NCI-H2196 treated with DMSO at 0.1 percent for 48 hours (cell line): ENCODE measurements around the gene KIRREL1.

Experiments used
- DNase-seq: peaks from one replicate; lab custom pipeline; 2025; ENCODE audit not compliant: unreplicated experiment; lab: John Stamatoyannopoulos, UW

The KIRREL1 gene

DNA sequence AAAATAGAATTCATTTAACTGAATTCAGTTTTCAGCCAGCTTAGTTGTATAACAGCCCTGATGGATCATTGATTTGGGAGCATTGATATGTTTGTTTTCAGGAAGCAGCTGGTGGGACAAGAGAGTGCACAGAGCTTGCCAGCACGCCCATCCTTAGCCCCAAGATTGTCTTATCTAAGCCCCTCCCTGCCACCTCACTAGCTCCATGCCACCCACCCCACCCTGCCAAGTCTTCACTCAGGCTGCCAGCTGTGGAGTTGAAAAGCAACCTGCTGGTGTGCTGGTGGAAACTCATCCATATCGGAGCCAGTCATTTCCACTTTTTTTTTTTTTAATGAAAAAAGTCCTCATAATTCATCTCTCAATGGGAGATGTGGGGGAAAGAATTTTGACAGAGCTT, 11.8 kb downstream of the KIRREL1 start:
- DNase-seq, result no peak

DNA sequence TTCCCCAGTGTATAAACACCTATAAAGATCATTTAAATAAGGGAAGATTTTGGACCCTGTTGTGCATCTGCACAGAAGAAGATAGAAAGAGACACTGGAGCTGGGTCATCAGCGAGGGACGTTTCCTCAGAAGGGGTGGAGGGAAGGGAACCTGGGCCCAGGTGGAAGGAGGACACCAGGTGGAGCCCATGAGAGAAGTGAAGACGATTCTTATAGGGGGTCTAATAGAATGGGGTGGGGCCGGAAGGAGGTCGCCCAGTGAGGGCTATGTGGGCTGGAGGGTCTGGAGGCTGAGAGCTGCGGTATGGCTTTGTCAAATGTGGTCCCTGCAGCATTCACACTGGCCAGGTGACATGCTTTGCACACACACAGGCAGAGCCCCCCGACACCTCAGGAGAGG, 13.7 kb downstream of the KIRREL1 start:
- no peak for DNase-seq

DNA sequence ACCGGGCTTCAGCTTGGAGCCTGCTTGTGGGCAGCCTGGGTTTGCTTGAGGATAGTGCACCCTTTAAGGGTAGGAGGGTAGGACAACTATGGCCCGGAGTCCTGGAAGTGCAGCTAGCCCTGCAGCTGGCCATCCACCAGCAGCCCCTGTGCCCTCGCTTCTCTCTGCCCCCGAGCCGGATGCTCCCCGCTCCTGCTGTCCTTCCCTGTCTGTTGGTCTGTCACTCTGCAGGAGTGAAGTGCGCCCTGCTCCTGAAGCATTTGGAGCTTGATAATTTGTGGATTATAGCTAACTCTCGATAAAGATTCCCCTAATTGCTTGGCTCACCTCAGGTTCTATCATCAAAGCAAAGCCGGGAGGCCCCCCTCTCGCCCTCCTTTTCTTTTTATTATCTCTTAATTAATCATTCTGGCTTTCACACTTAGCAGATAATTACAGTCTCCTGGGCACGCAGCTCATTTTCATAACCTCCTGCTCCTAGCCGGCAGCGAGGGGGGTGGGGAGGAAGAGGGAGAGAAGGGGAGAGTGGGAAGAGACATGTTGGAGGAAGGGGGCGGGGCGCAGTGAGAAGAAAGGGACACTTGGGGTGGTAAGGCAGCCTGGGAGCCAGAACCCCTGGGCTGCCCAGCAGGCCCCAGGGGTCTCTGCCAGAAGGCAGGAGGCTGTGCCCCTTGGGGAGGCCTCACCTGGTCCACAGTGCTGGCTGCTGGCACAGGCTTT, 14.4 kb downstream of the KIRREL1 start:
- DNase-seq, result no peak

DNA sequence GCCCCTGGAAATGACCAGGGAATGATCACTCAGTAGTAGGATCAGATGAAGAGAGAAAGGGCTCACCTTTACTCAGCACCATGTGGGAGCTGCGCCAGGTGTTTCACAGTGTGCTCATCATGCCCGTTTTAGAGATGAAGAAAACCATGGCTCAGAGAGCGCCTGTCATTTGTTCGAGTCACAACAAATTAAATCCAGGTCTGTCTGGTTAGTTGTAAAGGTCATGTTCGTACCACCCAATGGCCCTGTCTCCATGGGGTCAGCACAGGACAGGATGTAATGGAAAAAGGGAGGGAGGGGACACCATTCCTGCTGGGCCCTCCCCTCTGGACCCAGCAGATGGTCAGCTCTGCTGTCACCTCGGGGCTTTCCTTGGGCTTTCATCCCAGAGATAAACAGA, 15.2 kb downstream of the KIRREL1 start:
- DNase-seq, result no peak

- no peak for DNase-seq
These were observed 18.3 kb downstream of the KIRREL1 start for GRCh38 chr1:158011714-158012113.

DNA sequence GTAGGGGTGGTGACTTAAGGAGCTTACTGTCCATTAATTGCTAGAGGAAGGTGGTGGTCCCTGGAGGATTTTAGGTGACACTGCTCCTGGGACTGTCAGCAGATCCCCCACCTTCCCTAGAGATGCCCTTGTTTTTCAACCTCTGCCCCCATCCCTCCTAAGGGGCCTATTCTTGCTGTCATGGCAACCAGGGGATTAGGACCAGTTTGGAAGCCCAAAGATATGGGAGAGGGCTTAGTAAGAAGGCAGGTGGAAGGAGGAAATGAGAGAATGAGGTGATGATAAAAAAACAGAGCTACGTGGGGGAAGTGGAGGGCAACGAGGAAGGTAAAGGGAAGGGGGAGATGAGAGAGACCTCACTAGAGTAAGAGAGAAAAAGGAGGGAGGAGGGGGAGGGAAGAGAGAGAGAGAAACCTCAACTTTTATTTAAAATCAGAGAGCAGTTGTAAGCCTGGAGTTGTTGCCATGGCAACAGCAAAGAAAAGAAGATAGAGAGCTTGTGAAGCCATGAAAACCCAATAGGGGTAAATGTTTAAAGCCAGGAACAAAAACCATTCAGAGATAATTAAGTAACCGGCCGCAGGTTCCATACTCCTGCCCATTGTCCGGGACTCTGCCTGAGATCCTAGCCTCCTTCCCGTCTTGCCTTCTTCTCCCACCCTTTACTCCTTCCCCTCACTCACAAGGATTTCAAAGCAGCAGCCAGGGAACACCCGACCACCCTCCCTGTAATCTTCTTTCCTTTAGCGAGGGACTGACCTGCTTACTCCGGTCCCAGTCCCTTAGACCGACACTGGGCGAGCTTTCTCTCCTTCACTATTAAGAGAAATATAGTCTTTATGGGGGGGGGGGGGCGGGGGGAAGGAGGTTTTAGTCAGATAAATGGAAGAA, 20.6 kb downstream of the KIRREL1 start:
- DNase-seq, result no peak

GRCh38 chr1:158014731-158015320, 21.4 kb downstream of the KIRREL1 start:
- no peak for DNase-seq

DNA sequence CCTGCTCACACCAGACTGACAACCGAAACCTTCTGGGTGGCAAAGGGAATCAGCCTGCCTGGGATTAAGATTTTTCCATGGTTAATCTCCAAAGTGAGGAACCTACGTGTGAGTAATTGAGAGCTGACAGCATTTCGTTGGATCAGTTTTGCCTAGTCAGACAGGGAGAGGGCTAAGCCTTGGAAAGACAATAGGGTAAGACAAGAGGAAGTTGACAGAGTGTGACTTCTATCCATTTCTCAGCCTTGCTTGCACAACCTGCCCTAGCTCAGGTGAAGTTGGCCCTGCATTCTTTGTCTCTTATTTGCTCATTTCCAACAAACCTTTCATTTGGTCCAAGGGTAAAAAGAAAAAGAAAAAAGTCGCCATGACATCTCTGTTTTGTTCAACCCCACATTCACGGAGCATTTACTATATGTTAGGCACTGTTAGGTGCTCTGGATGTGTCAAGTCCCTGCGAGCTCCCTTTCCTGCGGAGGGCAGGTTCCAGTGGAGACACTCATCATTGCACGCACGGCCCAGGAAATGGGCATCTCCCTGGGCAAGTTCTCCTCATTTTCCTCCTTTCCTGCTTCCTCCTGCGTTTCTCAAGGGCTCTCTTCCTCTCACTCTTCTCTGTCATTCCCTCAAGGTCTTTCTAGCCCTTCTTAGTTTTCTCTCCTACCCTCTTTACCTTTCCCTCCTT, 23.3 kb downstream of the KIRREL1 start:
- DNase-seq, result no peak

DNA sequence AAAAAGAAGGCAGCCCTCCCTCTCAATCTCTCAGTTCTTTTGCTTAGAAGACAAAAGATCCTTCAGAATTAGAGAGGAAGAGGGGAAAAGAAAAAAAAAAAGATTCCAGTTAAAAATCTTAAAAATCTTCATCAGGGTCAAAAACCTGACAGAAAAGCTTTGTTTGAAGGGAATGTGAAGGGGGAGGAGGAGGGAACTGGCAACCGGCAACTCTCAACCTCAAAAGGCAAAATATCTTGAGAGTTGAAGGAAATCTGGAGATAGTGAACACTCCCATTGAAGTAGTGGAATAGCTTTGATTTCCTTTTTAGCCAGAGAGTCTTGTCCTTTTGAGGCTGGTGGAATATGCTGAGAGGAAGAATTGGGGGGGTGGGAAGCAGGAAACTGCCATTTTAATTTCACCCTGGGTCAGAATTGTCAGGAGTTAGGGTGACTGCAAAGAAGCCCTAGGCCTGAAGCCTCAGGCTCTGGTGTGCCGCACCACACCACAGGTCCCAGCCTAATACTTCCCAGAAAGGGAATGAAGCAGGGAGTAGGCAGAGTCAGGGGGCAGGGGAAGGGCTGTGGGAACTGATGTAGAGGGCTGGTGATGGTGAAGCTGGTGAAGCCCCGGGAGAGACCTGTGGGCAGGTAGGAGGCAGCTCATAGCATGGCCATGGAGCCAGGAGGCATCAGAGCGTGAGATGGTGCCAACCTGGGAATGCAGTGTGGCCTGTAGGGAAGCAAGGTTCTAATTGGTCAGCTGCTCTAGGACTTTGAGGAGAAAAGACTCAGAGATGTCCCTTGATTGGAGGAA, 24.6 kb downstream of the KIRREL1 start:
- DNase-seq, result no peak

DNA sequence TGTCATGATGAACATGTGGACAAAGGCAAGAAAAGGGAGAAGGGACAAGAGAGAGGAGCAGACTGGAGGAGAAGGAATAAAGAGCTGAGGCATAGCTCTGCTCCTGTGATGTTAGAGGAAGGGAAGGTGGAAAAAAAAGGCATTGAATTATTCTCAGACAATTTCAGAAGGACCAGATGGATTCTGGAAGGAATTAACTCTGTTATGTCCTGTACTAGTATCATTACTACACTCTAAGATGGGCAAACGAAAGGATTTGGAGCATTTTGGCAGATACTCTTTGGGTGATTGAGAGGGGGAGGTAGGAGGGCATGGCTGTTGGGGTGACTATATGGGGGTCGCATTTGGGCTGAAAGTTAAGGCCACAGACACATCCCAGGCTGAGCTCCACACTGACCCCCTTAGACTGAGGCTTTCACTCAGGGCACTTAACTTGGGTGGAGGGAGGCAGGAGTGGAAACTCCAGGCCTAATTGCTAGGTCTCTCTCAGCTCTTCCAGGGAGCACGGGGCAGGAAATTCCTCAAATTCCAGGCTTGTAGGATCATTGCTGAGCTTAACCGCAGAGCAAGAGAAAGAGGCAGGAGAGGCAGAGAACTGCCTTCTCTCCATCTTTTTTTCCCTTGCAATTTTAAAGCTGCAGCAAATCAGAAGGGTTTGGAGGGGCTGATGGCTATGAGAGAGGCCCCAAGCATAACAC, 25.9 kb downstream of the KIRREL1 start:
- no peak for DNase-seq

- no peak for DNase-seq
These were observed 26.9 kb downstream of the KIRREL1 start for GRCh38 chr1:158020259-158020885.

DNA sequence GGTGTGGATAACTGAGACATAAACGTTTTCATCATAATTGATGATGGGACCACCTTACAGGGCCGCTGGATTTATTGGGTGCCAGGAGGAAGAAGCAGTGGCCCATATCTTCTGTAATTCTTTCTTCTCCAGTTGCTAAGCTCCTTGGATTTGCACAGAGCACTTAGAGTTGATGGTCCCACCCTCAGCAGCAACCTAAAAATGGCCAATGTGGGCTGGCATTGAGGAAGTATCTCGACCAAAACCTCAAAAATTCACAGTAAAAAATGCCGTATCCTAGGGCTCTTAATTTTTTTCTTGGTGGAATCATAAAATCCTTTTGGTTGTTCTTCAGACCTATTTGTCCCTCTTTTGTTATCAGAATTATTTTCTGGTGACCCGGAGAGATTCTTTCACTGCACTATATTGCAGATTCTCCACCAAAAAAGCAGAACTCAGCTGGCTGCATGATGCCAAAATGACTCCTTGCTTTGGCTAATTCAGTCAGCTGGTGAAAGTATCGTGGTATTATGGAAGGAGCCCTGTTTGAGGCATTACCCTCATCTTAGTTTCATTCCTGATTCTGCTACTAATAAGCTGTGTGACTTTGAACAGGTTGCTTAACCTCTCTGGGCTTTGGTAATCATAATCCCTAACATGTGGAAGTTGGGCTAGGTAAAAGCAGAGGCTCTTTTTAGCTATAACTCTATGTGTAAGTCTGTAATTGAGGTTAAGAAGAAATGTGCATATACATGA, 27.6 kb downstream of the KIRREL1 start:
- no peak for DNase-seq

DNA sequence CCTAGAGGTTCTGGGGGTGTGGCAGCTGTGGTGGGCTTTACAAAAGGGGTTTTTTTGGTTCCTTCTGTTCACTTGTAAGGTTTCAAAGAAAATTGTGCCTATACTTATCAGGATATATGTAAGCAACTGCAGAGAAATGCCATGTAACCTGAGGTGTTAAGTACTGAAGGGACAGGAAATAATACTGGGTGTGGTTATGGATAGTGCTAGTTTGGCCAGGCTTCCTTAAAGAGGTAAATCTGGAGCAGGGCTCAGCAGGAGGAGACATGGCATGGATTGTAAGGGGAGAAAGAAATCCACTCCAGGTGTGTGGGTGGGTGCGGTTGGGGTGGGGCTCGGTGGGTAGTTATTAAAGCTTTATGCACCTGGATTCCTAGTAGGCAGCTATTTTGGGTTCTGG, 28.3 kb downstream of the KIRREL1 start:
- DNase-seq, result no peak

- no peak for DNase-seq
These were observed 29.3 kb downstream of the KIRREL1 start for GRCh38 chr1:158022554-158023312.

- no peak for DNase-seq
These were observed 31.3 kb downstream of the KIRREL1 start for GRCh38 chr1:158024737-158025136.

DNA sequence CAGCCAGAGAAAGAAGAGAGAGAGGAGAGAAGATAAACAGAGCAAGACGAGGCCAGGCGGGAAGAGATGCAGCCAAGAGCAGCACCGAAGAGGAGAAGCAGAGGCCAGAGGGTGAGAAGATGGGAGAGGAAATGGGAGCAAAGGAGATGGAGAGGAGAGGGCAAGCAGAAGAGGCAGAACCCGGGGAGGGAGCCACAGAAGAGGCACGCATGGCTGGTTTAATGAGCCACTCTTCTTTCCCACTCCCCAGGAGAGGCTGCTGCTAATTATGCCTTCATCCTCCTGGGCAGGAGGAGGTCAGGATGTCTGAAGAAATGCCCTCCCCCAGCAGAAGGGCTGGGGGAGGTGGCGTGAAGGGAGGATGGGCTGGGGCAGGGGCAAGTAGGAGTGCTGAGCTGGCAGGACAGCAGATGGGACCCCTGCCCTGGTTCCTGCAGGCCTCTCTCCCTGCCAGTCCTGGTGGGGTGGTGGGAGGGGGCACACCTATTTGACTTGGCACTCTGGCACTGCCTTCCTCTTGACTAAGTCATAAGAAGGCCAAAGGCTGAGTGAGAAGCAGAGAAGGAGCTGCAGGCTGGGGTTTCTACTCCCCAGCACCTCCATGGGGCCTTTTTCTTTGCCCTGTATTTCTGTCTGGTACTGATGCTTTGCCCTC, 32.3 kb downstream of the KIRREL1 start:
- no peak for DNase-seq

GRCh38 chr1:158026651-158027050, 33.2 kb downstream of the KIRREL1 start:
- DNase-seq, result no peak

GRCh38 chr1:158027508-158027907, 34.1 kb downstream of the KIRREL1 start:
- DNase-seq, result no peak
